PFSK-1 (cell line): ENCODE results near the gene DAGLA.

Experiments
- POLR2AphosphoS5 ChIP-seq: IDR thresholded peaks from 2 replicates; pipeline ENCODE4 v1.6.1; 2012; ENCODE audit warnings: low read depth, mild to moderate bottlenecking, control low read depth, low read length, moderate library complexity
- SIN3A ChIP-seq: IDR thresholded peaks from 2 replicates; pipeline ENCODE4 v1.6.1; 2012; ENCODE audit warnings: mild to moderate bottlenecking, low read length, moderate library complexity, borderline replicate concordance; ENCODE audit not compliant: insufficient read depth
- TAF1 ChIP-seq: IDR thresholded peaks from 2 replicates; pipeline ENCODE4 v1.6.1; 2012; ENCODE audit warnings: low read length, control low read depth, borderline replicate concordance; ENCODE audit not compliant: insufficient read depth
- TF ChIP-seq, protein P1 (sequence below), 2 experiments: IDR thresholded peaks; 2 replicates each; pipeline versions ENCODE4 v1.6.1 to v1.8.0; 2011 to 2012; ENCODE audit warnings: low read depth in 2 of 2, low read length in 2 of 2, control low read depth in 1 of 2, inconsistent platforms in 1 of 2, mild to moderate bottlenecking in 1 of 2, moderate library complexity in 1 of 2; ENCODE audit not compliant: insufficient read depth in 1 of 2

DNA sequence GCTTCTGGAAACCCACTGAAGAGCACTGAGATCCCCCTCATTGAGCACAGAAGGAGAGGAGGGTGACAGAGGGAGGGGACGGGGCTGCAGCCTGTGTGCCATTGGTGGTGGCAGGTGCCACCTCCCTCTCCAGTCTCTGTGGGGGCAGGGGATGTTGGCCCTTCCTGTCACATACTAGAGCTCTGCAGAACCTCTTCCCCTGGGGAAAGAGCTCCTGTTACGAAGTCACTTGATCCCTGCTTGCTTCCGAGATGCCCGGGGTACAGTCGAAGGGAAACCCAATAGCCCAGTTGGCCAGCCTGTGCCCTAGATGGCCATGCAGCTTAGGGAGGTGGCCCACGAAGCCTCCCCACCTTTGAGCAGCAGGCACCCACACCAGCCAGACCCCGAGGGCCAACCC is 29.4 kb downstream of the DAGLA start:
- TF ChIP-seq TAF1 (no peak), POLR2AphosphoS5 (no peak), SIN3A (no peak)
- TF ChIP-seq, protein P1, sequence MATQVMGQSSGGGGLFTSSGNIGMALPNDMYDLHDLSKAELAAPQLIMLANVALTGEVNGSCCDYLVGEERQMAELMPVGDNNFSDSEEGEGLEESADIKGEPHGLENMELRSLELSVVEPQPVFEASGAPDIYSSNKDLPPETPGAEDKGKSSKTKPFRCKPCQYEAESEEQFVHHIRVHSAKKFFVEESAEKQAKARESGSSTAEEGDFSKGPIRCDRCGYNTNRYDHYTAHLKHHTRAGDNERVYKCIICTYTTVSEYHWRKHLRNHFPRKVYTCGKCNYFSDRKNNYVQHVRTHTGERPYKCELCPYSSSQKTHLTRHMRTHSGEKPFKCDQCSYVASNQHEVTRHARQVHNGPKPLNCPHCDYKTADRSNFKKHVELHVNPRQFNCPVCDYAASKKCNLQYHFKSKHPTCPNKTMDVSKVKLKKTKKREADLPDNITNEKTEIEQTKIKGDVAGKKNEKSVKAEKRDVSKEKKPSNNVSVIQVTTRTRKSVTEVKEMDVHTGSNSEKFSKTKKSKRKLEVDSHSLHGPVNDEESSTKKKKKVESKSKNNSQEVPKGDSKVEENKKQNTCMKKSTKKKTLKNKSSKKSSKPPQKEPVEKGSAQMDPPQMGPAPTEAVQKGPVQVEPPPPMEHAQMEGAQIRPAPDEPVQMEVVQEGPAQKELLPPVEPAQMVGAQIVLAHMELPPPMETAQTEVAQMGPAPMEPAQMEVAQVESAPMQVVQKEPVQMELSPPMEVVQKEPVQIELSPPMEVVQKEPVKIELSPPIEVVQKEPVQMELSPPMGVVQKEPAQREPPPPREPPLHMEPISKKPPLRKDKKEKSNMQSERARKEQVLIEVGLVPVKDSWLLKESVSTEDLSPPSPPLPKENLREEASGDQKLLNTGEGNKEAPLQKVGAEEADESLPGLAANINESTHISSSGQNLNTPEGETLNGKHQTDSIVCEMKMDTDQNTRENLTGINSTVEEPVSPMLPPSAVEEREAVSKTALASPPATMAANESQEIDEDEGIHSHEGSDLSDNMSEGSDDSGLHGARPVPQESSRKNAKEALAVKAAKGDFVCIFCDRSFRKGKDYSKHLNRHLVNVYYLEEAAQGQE (IDR thresholded peaks at IDR 0.05; ENCODE audit: insufficient read depth in 1 of 2, low read depth in 2 of 2, low read length in 2 of 2): no peak
